GM21786 (cell line): Measurements from ENCODE around the gene PAPOLG.
"Not testable (repeated sequence)": the region's sequence is repeated elsewhere in the genome, so short reads cannot be mapped to it uniquely, and the experiment has no call there.

Experiments used
- ATAC-seq: cut with Tn5 transposase; IDR thresholded peaks from one replicate; pipeline ENCODE4 v1.9.1; 2021; ENCODE audit not compliant: unreplicated experiment

The PAPOLG gene

DNA sequence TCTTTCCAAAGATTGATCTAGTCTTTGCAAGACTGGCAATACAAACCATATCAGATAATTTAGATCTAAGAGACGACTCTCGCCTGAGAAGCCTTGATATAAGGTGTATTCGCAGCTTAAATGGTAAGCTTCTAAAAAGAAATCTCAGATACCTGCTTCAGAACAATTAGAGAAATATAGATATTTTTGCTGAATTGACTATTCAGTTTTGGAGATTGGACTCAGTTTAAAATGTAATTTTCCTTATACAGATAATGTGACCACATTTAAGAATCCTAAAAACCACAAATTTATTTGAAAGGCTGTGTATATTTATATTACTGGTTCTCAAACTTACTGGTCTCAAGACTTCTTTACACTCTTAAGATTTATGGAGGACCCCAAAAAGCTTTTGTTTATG lies 15.4 kb downstream of the PAPOLG start:
- no peak for ATAC-seq

DNA sequence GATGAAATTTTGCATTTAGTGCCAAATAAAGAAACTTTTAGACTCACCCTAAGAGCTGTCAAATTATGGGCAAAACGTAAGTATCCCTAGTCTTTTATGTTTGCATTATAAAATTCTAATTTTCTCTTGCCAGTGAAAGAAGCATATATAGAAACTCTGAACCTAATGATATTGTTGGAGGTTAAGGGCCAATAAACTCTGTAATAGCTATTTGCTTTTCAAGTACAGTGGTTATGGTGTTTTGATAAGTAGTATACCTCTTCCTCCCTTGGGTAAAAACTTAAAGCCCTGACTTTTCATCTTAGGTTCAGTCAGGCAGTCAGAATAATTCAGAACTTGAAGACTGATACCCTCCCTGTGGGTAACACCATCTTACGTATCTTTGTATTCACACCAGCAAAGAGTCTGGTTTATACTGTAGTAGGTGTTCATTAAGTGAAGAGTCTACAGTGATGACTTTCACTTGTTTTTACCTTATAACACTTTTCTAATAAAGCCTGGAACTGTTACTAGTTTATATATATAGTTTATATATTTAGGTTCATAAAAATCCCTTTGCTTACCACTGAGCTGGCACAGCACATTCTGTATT lies 19.1 kb downstream of the PAPOLG start:
- no peak for ATAC-seq

DNA sequence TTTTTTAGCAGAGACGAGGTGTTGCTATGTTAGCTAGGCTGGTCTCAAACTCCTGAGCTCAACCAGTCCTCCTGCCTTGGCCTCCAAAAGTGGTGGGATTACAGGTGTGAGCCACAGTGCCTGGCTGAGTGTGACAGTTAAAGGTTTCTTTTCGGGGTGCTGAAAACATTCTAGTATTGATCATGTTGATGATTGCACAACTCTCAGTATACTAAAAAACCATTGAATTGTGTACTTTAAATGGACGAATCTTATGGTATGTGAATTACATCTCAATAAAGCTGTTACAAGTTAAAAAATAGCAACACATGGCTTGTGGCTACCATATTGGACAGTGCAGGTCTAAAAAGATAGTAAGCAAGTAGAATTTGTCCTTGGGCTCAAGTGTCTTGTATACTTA lies 22.3 kb downstream of the PAPOLG start:
- ATAC-seq, result no peak

GRCh38 chr2:60779426-60779825 lies 23.4 kb downstream of the PAPOLG start:
- no peak for ATAC-seq

GRCh38 chr2:60780721-60781120 lies 24.7 kb downstream of the PAPOLG start:
- ATAC-seq, result no peak

DNA sequence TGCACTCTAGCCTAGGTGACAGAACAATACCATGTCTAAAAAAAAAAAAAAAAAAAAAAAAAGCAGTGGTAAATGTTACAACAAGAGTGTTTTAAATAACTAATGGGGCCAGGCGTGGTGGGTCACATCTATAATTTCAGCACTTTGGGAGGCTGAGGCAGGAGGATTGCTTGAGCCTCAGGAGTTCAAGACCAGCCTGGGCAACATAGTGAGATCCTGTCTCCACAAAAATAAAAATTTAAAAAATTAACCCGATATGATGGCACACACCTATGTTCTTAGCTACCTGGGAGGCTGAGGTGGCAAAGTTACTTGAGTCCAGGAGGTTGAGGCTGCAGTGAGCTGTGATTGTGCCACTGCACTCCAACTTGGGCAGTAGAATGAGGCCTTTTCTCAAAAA lies 37.1 kb downstream of the PAPOLG start:
- no peak for ATAC-seq

DNA sequence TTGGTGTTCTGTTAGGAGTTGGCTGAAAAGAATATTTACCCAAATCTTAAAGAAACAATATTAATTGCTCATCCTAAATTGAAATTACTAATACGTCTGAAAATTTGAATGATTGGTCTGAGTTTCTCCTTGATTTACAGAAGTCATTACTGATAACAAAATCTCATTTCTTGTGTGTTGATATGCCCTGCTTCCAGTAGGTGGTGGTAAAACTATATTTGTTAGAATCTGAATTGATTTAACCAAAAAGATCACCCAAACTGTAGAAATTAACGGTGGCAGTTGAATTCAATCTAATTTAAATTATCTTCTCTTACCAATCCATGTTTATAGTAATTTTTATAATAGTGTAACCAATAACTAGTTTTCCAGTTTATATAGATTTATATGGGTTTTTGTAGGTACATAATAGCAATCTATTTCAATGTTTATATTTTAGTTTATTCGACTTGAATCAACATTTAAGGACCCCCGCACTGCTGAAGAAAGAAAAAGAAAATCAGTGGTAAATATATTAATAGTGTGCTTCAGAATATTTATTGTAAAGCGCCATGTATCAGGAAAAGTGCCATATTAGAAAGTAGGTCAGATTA lies 38.3 kb downstream of the PAPOLG start:
- no peak for ATAC-seq

- ATAC-seq, result peak; percentile 67
Observed at GRCh38 chr2:60796573-60797509, 40.8 kb downstream of the PAPOLG start.

- ATAC-seq, result no peak
Observed at GRCh38 chr2:60804473-60804872, 48.4 kb downstream of the PAPOLG start.

DNA sequence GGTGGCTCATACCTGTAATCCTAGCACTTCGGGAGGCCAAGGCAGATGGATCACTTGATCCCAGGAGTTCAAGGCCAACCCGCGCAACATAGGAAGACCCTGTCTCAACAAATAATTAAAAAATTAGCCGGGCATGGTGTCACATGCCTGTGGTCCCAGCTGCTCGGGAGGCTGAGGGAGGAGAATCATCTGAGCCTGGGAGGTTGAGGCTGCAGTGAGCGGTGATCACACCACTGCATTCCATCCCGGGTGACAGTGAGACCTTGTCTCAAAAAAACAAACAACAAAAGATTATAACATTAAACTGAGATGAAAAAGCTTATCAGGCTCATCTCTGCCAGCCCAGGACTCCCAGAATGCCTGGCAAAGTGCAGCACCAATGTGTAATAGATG lies 50.5 kb downstream of the PAPOLG start:
- no peak for ATAC-seq

DNA sequence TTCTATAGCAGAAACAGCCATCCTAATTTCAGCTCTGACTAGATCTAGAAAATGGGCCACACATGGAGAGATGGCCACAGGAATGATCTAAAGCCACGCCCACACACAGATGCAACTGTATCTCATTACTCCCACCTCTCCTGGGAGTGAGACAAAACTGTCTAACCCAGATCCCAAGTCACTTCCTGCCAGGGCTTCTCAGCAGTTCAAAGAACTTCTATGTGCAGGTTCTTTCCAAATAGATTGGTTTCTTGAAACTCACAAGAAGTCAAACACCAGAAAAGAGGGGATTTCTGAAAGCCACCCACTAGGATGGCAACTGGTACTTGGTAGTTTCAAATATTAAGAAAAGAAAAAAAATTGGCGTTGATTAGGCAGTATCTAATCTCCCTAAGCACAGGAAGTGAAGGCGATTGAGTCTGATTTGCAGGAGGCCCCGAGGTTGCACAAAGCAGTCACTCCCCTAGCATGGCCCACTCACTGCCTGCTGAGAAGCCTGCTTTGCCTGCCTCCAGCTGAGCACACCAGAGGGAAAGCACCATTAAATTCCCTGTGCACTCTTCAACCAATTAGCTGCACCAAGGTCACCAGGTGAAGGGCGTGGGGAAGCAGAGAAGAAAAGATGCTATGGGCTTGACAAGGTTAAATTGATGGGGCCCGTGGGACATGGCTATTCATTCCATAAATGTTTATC lies 51.1 kb downstream of the PAPOLG start:
- ATAC-seq, result peak; percentile 79

- no peak for ATAC-seq
Observed at GRCh38 chr2:60808330-60808801, 52.3 kb downstream of the PAPOLG start.

DNA sequence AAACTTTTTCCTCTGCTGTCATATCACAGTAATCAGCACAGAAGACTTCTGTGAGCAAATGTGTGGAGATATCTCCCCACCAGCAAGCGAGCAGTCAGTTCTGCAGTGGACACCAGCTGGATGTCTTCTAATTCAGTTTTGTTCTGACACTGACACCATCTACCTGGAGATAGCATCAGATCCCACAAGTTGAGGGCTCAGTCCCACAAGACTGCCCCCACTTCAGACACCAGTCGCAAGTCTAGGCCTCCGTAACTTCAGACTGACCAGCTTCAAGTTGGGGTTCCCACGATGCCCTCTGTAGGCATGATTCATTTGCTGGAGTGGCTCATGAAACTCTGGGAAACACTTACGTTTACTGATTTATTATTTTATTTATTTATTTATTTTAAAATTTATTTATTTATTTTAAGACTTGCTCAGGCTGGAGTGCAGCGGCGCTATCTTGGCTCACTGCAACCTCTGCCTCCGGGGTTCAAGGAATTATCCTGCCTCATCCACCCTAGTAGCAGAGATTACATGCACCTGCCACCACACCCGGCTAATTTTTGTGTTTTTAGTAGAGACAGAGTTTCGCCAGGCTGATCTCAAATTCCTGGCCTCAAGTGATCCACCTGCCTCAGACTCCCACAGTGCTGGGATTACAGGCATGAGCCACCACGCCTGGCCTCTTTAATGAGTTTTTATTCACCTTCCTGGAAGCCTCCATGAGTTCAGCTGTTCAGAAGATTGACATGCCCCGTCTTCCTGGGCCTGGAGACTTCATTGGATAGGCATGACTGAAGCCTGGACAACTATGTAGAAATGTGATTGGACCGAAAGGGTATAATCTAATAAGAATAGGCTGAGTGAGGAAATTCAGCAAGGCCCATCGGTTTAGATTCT lies 55.7 kb downstream of the PAPOLG start:
- no peak for ATAC-seq

DNA sequence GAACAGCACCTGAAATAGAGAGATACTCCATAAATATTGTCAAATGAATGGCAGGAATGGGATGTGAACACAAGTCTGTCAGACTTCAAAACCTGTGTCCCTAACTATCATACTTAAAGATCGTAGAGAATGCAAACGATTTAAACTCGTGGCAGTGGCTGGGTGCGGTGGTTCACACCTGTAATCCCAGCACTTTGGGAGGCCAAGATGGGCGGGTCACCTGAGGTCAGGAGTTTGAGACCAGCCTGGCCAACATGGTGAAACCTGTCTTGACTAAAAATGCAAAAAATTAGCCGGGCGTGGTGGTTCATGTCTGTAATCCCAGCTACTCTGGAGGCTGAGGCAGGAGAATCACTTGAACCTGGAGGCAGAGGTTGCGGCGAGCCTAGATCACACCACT lies 61.1 kb downstream of the PAPOLG start:
- not testable (repeated sequence) for ATAC-seq

GRCh38 chr2:60818272-60818671 lies 62.2 kb downstream of the PAPOLG start:
- ATAC-seq, result no peak

DNA sequence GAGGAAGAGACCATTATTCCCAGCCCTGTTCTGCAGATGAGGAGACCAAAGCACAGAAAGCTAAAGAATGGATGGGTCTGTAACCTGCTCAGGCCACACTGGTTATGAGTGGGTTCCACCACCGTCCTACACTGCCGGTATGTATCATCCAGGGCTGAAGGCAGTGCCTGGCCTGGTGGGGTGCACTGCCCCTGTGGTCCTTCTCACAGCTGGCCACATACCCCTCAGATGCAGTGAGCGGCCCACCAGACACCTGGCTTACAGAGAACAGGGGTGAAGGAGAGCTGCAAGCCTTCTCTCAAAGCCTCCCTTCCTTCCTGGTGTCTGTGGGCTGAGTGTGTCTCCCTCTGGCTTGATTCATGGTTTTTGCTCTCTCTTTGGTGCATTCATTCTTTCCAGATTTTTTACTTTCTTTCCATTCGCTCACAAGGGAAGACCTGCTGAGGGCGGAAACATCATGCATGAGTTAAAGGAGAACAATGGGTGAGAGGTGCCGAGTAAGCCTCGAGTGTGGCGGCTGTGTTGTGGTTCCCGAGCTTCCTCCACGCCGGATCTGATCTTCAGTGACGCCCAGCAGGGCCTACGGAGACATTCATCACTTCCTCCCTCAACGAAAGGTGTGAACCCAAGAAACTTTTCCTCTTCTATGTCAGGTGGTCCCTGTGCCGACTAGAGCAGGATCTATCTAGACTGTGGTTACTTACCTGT lies 63.2 kb downstream of the PAPOLG start:
- ATAC-seq, result no peak

DNA sequence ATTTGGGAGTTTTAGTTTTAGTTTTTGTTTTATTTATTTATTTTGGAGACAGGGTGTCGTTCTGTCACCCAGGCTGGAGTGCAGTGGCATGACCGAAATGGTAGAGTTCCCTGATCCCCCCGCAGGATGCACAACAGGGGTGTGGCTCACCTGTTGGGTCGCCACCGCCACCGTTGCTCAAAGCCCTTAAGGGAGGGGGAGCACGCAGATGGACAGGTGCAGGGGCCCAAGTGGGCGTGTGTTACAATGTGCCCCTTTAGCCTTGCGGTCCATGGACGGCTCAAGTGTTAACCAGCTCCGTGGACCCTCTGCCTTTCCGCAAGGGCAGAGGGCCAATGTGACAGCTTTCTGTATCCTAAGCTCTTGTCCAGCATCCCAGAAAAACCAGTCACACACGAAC lies 63.9 kb downstream of the PAPOLG start:
- ATAC-seq, result no peak

- ATAC-seq, result no peak
Observed at GRCh38 chr2:60820416-60821132, 64.5 kb downstream of the PAPOLG start.

- no peak for ATAC-seq
Observed at GRCh38 chr2:60821133-60821469, 65.0 kb downstream of the PAPOLG start.
